ENCODE measurements around the gene MRPL2.

- TF ChIP-seq ZNF274 (IDR thresholded peaks at IDR 0.05; ENCODE audit: low read length), result no peak
- no peak for TF ChIP-seq ZNF274 (tag by site-specific recombination; IDR thresholded peaks at IDR 0.05; ENCODE audit: borderline replicate concordance)
- TF ChIP-seq ZNF138 (tag by site-specific recombination; IDR thresholded peaks at IDR 0.05; ENCODE audit: borderline replicate concordance), result no peak
- TF ChIP-seq ZNF473 (tag by site-specific recombination; IDR thresholded peaks at IDR 0.05), result no peak
- no peak for TF ChIP-seq CTCF (tag by site-specific recombination; IDR thresholded peaks at IDR 0.05)
- no peak for TF ChIP-seq ZNF549 (tag by site-specific recombination; IDR thresholded peaks at IDR 0.05)
- no peak for TF ChIP-seq ZNF777 (tag by site-specific recombination; IDR thresholded peaks at IDR 0.05; ENCODE audit: borderline replicate concordance)
- no peak for TF ChIP-seq SALL2 (tag by site-specific recombination; IDR thresholded peaks at IDR 0.05; ENCODE audit: borderline replicate concordance)
- TF ChIP-seq ZNF214 (tag by site-specific recombination; IDR thresholded peaks at IDR 0.05; ENCODE audit: borderline replicate concordance), result no peak
These were observed 44.8 kb downstream of the MRPL2 start for GRCh38 chr6:43014434-43014909.

Data from HEK293 (cell line).